ENCODE measurements around the gene SLC35A5. TPM values are rescaled to one million over a fixed set of nuclear protein-coding genes. Genes with fewer than 3 reads are reported as not detected.

SLC35A5 gene
- total RNA-seq, 4 donors from 2014 or later = 18.6 to 28.7 (median 22.8) TPM

DNA sequence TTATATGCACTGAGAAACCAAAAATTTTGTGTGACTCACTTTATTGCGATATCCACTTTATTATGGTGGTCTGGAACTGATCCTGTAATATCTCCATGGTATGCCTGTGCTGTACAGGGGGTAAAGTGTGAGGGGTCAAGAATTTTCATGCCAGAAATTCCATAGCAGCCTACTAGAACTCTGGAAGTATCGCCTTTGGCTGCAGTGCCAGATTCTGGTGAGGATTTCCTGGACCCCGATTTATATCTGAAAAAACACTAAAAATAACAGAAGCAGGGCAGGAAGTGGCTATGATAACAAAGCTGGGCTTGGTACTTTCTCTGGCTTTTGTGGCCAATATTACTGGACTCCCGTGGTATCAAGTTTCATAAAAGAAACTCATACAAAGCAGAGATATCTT, 42.7 kb downstream of the SLC35A5 start:
- 51% methylated on average over 4 of the region's 4 CpGs for WGBS
- TF ChIP-seq POLR2AphosphoS5 (IDR thresholded peaks at IDR 0.05) (no peak), EP300 (IDR thresholded peaks at IDR 0.05) (no peak), POLR2A (IDR thresholded peaks at IDR 0.05; ENCODE audit: low read depth) (no peak)
- TF ChIP-seq, protein P1, sequence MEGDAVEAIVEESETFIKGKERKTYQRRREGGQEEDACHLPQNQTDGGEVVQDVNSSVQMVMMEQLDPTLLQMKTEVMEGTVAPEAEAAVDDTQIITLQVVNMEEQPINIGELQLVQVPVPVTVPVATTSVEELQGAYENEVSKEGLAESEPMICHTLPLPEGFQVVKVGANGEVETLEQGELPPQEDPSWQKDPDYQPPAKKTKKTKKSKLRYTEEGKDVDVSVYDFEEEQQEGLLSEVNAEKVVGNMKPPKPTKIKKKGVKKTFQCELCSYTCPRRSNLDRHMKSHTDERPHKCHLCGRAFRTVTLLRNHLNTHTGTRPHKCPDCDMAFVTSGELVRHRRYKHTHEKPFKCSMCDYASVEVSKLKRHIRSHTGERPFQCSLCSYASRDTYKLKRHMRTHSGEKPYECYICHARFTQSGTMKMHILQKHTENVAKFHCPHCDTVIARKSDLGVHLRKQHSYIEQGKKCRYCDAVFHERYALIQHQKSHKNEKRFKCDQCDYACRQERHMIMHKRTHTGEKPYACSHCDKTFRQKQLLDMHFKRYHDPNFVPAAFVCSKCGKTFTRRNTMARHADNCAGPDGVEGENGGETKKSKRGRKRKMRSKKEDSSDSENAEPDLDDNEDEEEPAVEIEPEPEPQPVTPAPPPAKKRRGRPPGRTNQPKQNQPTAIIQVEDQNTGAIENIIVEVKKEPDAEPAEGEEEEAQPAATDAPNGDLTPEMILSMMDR (IDR thresholded peaks at IDR 0.05) = no peak
- intact Hi-C loops (cut with DNase I) = no loop called here
- no peak overlapping the region for H3K27ac ChIP-seq (replicated peaks in 1 of 4)
- peaks cover 0 to 58% (median 6%) of the 10 kb centered on the region in 4 donors for H3K36me3 ChIP-seq
- H3K4me1 ChIP-seq = peaks cover 0 to 3% (median 0%) of the 10 kb centered on the region in 4 donors
- no peak overlapping the region for H3K4me3 ChIP-seq
- no peak for DNase-seq (ENCODE audit: extremely low spot score)
- no peaks in the 10 kb centered on the region for H3K27me3 ChIP-seq
- H3K9me3 ChIP-seq = no peaks in the 10 kb centered on the region

DNA sequence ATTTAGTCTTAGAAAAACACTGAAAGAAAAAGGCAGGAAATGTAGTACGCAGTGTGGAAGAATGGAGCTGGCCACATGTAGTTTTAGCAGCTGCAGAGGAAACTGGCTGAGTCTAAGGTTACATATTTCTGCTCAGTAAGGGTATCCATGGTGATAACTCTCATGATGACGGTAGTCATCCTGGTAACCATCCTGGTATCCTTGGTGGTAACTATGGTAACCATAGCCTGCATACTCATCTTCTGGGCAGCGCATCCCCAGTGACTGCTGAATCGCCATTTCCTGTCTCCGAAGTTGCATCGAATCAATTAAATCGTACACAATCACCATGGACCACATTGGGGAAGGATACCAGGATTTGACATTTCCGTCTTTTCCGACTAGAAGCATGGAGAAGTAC, 43.4 kb downstream of the SLC35A5 start:
- TF ChIP-seq, protein P1 (IDR thresholded peaks at IDR 0.05) = no peak
- peak in 1 of 2 donors; percentile 20 for TF ChIP-seq POLR2AphosphoS5 (IDR thresholded peaks at IDR 0.05)
- no peaks in the 10 kb centered on the region for H3K9me3 ChIP-seq
- DNase-seq (ENCODE audit: extremely low spot score) = no peak
- H3K27ac ChIP-seq (replicated peaks in 1 of 4) = no peak overlapping the region
- peaks cover 0 to 3% (median 0%) of the 10 kb centered on the region in 4 donors for H3K4me1 ChIP-seq
- H3K36me3 ChIP-seq = peaks cover 0 to 64% (median 9%) of the 10 kb centered on the region in 4 donors
- intact Hi-C loops (cut with DNase I) = no loop called here
- 88% methylated on average over 9 of the region's 9 CpGs for WGBS
- no peaks in the 10 kb centered on the region for H3K27me3 ChIP-seq
- H3K4me3 ChIP-seq = no peak overlapping the region

DNA sequence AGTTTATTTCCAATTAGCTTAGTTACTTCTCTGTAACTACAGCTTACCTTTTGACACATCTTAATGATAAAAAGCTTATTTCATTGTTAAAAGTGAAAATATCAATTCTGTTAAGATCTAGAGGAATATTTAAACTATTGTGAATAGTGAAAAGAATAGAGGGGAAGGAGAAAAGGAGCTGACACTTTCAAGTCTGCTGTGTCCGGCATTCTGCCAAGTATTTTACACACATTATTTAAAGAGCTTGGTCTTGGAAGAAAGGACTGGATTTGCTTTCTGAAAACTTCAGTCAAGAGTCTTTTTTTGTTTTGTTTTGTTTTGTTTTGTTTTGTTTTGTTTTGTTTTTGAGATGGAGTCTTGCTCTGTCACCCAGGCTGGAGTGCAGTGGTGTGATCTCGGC, 44.3 kb downstream of the SLC35A5 start:
- intact Hi-C loops (cut with DNase I) = no loop called here
- WGBS = 96% methylated on average over 2 of the region's 2 CpGs
- Histone ChIP-seq H3K27me3 (no peaks in the 10 kb centered on the region), H3K4me1 (peaks cover 0 to 3% (median 0%) of the 10 kb centered on the region in 4 donors), H3K4me3 (no peak overlapping the region), H3K36me3 (peaks cover 0 to 67% (median 9%) of the 10 kb centered on the region in 4 donors), H3K27ac (replicated peaks in 1 of 4) (no peak overlapping the region), H3K9me3 (no peaks in the 10 kb centered on the region)
- no peak for TF ChIP-seq POLR2AphosphoS5 (IDR thresholded peaks at IDR 0.05)
- TF ChIP-seq POLR2A (IDR thresholded peaks at IDR 0.05; ENCODE audit: low read depth) = no peak
- TF ChIP-seq, protein P1 (IDR thresholded peaks at IDR 0.05) = no peak
- no peak for TF ChIP-seq EP300 (IDR thresholded peaks at IDR 0.05)
- no peak for DNase-seq (ENCODE audit: extremely low spot score)

DNA sequence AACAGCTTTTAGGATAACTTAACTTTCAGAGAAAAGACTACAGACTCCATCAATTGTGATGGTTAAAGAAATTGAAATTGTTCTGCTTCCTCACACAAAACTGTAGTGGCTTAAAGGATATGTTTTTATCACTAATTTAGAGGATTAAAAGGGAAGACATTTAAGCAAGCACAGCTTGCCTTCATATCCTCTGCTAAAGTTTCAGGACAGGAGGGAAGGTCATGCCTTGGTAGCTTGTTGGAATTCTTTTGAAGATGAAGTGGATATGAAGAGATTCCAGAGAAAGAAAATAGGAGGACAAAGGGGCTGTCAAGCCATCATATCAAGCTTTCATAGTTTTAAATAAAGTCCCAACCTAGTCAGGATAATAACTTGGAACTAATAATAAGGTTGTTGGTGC, 46.0 kb downstream of the SLC35A5 start:
- DNase-seq (ENCODE audit: extremely low spot score) = no peak
- H3K27ac ChIP-seq (replicated peaks in 1 of 4) = no peak overlapping the region
- no peaks in the 10 kb centered on the region for H3K27me3 ChIP-seq
- no peak overlapping the region for H3K4me3 ChIP-seq
- H3K36me3 ChIP-seq = peaks cover 0 to 75% (median 9%) of the 10 kb centered on the region in 4 donors
- TF ChIP-seq, protein P1 (IDR thresholded peaks at IDR 0.05) = no peak
- TF ChIP-seq POLR2A (IDR thresholded peaks at IDR 0.05; ENCODE audit: low read depth) (no peak), POLR2AphosphoS5 (IDR thresholded peaks at IDR 0.05) (no peak), EP300 (IDR thresholded peaks at IDR 0.05) (no peak)
- H3K9me3 ChIP-seq = no peaks in the 10 kb centered on the region
- peaks cover 0 to 3% (median 0%) of the 10 kb centered on the region in 4 donors for H3K4me1 ChIP-seq
- intact Hi-C loops (cut with DNase I) = no loop called here

DNA sequence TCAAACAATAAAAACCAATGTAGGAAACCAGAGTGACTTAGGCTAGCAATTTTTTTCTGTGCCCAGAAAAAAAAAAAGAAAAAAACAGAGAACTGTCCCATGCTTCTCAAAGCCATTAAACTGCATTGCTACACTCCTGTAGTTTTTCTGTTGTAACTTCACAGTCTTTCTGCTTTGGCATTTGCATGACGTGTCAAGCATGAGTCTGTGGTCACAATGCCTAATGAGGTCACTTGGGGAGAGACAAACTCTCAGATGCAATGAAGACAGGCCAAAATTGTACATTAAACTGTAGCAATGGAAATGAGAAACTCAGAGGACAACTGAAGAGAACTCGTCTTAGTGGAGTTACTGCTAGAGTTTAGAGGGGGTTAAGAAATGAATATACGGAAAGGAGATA, 48.3 kb downstream of the SLC35A5 start:
- Histone ChIP-seq H3K4me3 (no peak overlapping the region), H3K4me1 (no peaks in the 10 kb centered on the region)
- 89% methylated on average over 3 of the region's 3 CpGs for WGBS

More for the DNA sequence above, 48.3 kb downstream of the SLC35A5 start:
- Histone ChIP-seq H3K9me3 (no peaks in the 10 kb centered on the region), H3K27ac (replicated peaks in 1 of 4) (no peak overlapping the region), H3K27me3 (no peaks in the 10 kb centered on the region), H3K36me3 (peaks cover 0 to 76% (median 9%) of the 10 kb centered on the region in 4 donors)
- DNase-seq (ENCODE audit: extremely low spot score) = no peak
- TF ChIP-seq, protein P1 (IDR thresholded peaks at IDR 0.05) = no peak
- intact Hi-C loops (cut with DNase I) = no loop called here

All from esophagus muscularis mucosa (tissue), 4 donors.